Mucosa of descending colon (tissue), 3 donors: Measurements from ENCODE around the gene HSD11B2. TPM values are rescaled to one million over a fixed set of nuclear protein-coding genes. Genes with fewer than 3 reads are reported as not detected.

ENCODE experiments used
- ATAC-seq: fragments of 200-7000 bp; cut with Tn5 transposase; one replicate; pipeline ENCODE4 v1.9.1; 2020; ENCODE audit warnings: mild to moderate bottlenecking, moderate library complexity
- DNase-seq, 3 donors: peaks; one replicate each; pipeline ENCODE4 v3.0.0-alpha.2; 2020
- H3K36me3 ChIP-seq: fragments of 200-600 bp; one replicate; pipeline ENCODE4 v1.8.0; 2021; ENCODE audit warnings: low read depth, mild to moderate bottlenecking
- H3K4me1 ChIP-seq: fragments of 200-600 bp; one replicate; pipeline ENCODE4 v1.8.0; 2021; ENCODE audit warnings: low read depth, mild to moderate bottlenecking
- H3K4me3 ChIP-seq: fragments of 200-600 bp; one replicate; pipeline ENCODE4 v1.8.0; 2021; ENCODE audit warnings: mild to moderate bottlenecking
- H3K9me3 ChIP-seq: fragments of 200-600 bp; one replicate; pipeline ENCODE4 v1.8.0; 2021; ENCODE audit warnings: mild to moderate bottlenecking
- CTCF ChIP-seq: fragments of 200-600 bp; IDR thresholded peaks from one replicate; pipeline ENCODE4 v1.8.0; 2022; ENCODE audit warnings: antibody characterized with exemption, mild to moderate bottlenecking
- intact Hi-C, 2 donors: fragments of 100-400 bp; cut with DNase I in 1 of 2; cut with micrococcal nuclease in 1 of 2; formaldehyde crosslinking; loops; one replicate each; pipeline versions ENCODE4 v1.11.0 to v1.11.1; 2022; cut with DNase I, micrococcal nuclease
- total RNA-seq, 3 donors: library from RNA; stranded (reverse); fragmentation: NEBNext Ultra II Directional in 2 of 3; extraction: Animal tissue kit (Norgen Biotek cat#: 25700) in 2 of 3; gene quantifications; one replicate each; pipeline versions ENCODE4 v1.2.1 to v1.2.4, GENCODE V29; 2021 to 2023
- donor health status: DM: no; HTN: no; CAD: no; lungs with moderate emphysema.
- donor health status: DM: no; HTN: no; CAD: no.
- donor health status: DM: no; HTN: yes; CAD: no.

Gene HSD11B2
- total RNA-seq, 3 donors from 2014 or later: 322 to 765 (median 646) TPM

DNA sequence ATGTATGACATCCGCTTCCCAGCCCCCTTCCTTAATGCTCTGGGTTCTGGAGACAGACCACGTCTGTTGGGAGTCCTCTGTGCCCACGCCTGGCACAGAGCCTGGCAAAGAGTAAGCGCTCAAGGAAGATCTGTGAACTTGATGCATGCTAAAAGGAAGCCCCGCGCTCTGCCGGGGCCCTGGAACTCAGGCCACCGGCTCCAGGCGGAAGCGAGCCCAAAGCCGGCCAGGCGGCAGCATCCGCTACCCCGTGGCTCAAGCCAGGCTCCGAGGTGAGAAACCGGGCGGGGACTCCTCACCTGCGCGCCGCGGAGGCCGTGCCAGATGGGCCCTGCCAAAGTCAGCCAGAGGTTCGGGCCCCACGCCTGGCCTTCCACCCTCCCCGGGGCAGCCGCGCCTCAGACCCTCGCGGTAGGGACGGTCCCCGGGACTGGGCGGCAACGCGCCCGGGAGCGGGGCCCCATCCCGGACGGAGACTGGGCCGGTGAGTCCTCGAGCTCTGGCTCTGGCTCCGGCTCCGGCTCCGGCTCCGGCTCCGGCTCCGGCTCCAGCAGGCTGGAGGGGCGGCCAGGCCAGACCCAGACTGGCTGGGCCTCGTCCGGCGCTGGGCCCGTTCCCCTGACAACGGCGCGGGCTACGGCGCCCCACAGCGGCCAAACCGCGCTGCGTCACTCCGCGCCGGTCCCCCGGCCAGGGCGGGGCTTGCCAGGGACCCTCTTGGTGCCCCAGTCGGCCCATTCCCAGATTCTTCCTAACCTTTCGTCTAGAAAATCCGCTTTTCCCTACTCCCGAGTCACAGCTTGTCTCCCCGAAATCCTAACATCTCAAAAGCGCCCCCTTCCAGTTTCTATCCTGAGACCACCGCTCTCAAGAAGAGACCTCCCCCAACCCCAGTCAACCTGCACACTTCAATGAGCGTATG lies 14.8 kb upstream of the HSD11B2 start, which contains the start of gene ZDHHC1:
ZDHHC1 (minus strand) TSS at position 606 of the 922 bp plus-strand sequence. CDS start 8,702 bp downstream, outside the sequence.
- Histone ChIP-seq H3K4me1 (peaks cover 5% of the 10 kb centered on the region), H3K9me3 (no peaks in the 10 kb centered on the region), H3K4me3 (peak within 1 kb of the TSS; percentile 9), H3K36me3 (no peaks in the 10 kb centered on the region)
- TF ChIP-seq CTCF: peak; percentile 47
- ATAC-seq (peak; percentile 96), DNase-seq (peak; percentile 73 to 84 (median 73))
- intact Hi-C loops: no loop called here

- intact Hi-C loops: no loop called here
- H3K36me3 ChIP-seq: no peaks in the 10 kb centered on the region
- no peak for DNase-seq
- H3K4me3 ChIP-seq: no peak overlapping the region
- no peak for ATAC-seq
- no peak for TF ChIP-seq CTCF
- H3K9me3 ChIP-seq: no peaks in the 10 kb centered on the region
- H3K4me1 ChIP-seq: peaks cover 5% of the 10 kb centered on the region
Observed at GRCh38 chr16:67417333-67418061, 13.4 kb upstream of the HSD11B2 start.

- no peak for DNase-seq
- no peak overlapping the region for H3K4me3 ChIP-seq
- no peaks in the 10 kb centered on the region for H3K9me3 ChIP-seq
- ATAC-seq: no peak
- no peak for TF ChIP-seq CTCF
- intact Hi-C loops: no loop called here
- no peaks in the 10 kb centered on the region for H3K36me3 ChIP-seq
- H3K4me1 ChIP-seq: peaks cover 5% of the 10 kb centered on the region
Observed at GRCh38 chr16:67419502-67419901, 11.4 kb upstream of the HSD11B2 start.

DNA sequence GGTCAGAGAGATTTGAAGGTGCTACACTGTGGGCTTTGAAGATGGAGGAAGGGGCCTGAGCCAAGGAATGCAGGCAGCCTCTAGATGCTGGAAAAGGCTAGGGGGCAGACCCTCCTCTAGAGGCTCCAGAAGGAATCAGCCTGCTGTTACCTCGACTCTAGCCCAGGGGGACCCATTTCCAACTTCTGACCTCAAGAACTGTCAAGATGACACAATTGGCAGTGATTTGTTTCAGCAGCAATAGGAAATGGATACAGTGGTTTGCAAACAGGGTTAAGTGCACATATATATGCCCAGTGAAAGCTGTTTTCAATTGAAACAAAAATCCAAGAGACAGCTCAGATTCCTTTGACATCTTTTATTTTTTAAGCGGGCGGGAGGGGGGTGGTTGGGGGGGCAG lies 11.0 kb upstream of the HSD11B2 start:
- no peaks in the 10 kb centered on the region for H3K36me3 ChIP-seq
- no peak for DNase-seq
- no peak for TF ChIP-seq CTCF
- intact Hi-C loops: no loop called here
- no peak overlapping the region for H3K4me3 ChIP-seq
- no peak for ATAC-seq
- no peaks in the 10 kb centered on the region for H3K9me3 ChIP-seq
- H3K4me1 ChIP-seq: peaks cover 5% of the 10 kb centered on the region

DNA sequence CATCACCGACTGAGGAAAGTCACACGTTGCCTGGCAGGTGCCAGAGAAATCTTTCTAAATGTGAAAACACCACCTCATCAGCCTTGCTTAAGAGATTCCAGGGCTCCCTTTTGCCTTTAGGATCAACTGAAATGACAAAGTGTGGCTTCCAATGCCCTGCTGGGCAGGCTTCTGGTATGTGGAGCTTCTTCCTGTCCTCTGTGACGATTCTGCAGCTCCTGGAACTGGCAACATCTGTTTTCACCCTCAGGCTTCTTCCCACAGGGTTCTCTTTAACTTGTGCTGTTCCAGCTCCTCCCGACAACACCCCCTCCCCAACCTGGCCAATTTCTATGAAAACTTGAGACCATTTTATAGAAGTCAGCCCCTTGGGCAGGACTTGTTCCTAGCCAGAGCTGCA lies 9.9 kb upstream of the HSD11B2 start:
- intact Hi-C loops: no loop called here
- no peaks in the 10 kb centered on the region for H3K36me3 ChIP-seq
- H3K4me1 ChIP-seq: no peaks in the 10 kb centered on the region
- no peak for TF ChIP-seq CTCF
- ATAC-seq (no peak), DNase-seq (no peak)
- H3K4me3 ChIP-seq: no peak overlapping the region
- H3K9me3 ChIP-seq: no peaks in the 10 kb centered on the region
